Upper lobe of left lung (tissue), 4 donors: ENCODE results near the gene PCCB.

ENCODE experiments used
- CTCF ChIP-seq, 6 experiments: fragments of 450-650 bp in 4 of 6; fragments of 200-600 bp in 2 of 6; sonication (generic) in 2 of 6; IDR thresholded peaks; one replicate each; pipeline ENCODE4 v1.5.1; 2016 to 2019; ENCODE audit warnings: antibody characterized with exemption in 6 of 6
- EP300 ChIP-seq, 4 donors: sonication (generic); formaldehyde crosslinking; IDR thresholded peaks; one replicate each; pipeline ENCODE4 v1.5.1; 2017; ENCODE audit warnings: antibody characterized with exemption in 4 of 4, control low read depth in 2 of 4
- POLR2A ChIP-seq, 4 donors: fragments of 450-650 bp; IDR thresholded peaks; one replicate each; pipeline ENCODE4 v1.5.1; 2016 to 2017; ENCODE audit warnings: antibody characterized with exemption in 4 of 4, mild to moderate bottlenecking in 2 of 4
- POLR2AphosphoS5 ChIP-seq, 2 donors: sonication (generic); formaldehyde crosslinking; IDR thresholded peaks; one replicate each; pipeline ENCODE4 v1.5.1; 2017; ENCODE audit warnings: antibody characterized with exemption in 2 of 2

DNA sequence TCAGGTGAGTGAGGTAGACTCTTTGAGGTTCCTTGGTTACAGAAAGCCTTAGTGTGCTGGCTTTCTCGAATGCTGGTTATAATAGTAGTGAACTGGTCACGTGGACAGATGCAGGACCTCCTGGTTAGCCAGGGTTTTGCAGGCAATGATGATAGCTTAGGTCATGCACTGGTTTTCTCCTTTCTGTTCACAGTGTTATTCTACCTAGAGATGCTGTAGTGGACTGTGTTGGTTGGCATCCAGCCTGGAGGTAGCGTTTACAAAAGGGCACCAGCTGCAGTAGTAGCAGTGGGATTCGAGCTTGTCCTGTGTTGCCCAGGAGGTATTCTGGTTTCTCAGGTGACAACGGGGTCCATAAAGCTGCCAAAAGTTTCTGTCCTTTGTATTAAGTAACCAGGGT lies 27.0 kb downstream of the PCCB start:
- TF ChIP-seq CTCF (IDR thresholded peaks at IDR 0.05): no peak
- no peak for TF ChIP-seq POLR2AphosphoS5 (IDR thresholded peaks at IDR 0.05)
- no peak for TF ChIP-seq POLR2A (IDR thresholded peaks at IDR 0.05)
- TF ChIP-seq EP300 (IDR thresholded peaks at IDR 0.05): no peak
